ENCODE data around the gene RNGTT. TPM values are rescaled to one million over a fixed set of nuclear protein-coding genes. Genes with fewer than 3 reads are reported as not detected.
A peak's percentile ranks its signal among the peaks of the same experiment; 100 is the strongest.

Gene RNGTT
- total and polyA plus RNA-seq, 10 of the 15 experiments (the other 5 are each of a cell fraction or from before 2014, with no cell fraction given), result 7.7 to 30.4 (median 22.2) TPM

GRCh38 chr6:88616380-88616779 lies 347.0 kb downstream of the RNGTT start (continued):
- no peak for TF ChIP-seq IRF4 (IDR thresholded peaks at IDR 0.05; ENCODE audit: low read depth, low read length)
- peak in 1 of 2 experiments; percentile 25; a peak in 2 of 4 replicates for TF ChIP-seq IKZF2 (IDR thresholded peaks at IDR 0.05)
- TF ChIP-seq ESRRA (IDR thresholded peaks at IDR 0.05; ENCODE audit: low read length), result no peak
- peak; percentile 37; the same call in 1 of the 2 replicates for TF ChIP-seq NFIC (IDR thresholded peaks at IDR 0.05; ENCODE audit: low read depth, low read length)
- TF ChIP-seq CBFB (IDR thresholded peaks at IDR 0.05; ENCODE audit: low read depth), result no peak
- TF ChIP-seq EED (IDR thresholded peaks at IDR 0.05; ENCODE audit: low read depth), result no peak
- no peak for TF ChIP-seq POLR2AphosphoS5 (IDR thresholded peaks at IDR 0.05; ENCODE audit: low read length)
- TF ChIP-seq NR2F1 (conservative IDR thresholded peaks at IDR 0.05), result no peak
- 0 out of 2 replicates have a peak, but pooled peaks have one; percentile 26 for TF ChIP-seq ATF7 (IDR thresholded peaks at IDR 0.05; ENCODE audit: low read depth)

GRCh38 chr6:88614316-88614877 lies 349.0 kb downstream of the RNGTT start:
- CTCF ChIA-PET, result interaction anchor here (1.0 to 1.4 kb wide), 3 partner anchors 16 to 257 kb away, joined by 3 to 6 read pairs (median 3); no protein-coding TSS in a partner anchor
- Histone ChIP-seq H3K9me3 (replicated peaks; ENCODE audit: control insufficient read depth, insufficient read depth, low read length) (peaks cover 5% of the 10 kb centered on the region), H2AFZ (ENCODE audit: control insufficient read depth, low read depth, low read length) (no peak overlapping the region), H3K36me3 (ENCODE audit: control insufficient read depth in 2 of 2, insufficient read depth in 2 of 2, low read length in 1 of 2) (peaks cover 2 to 8% of the 10 kb centered on the region in 2 experiments; a peak in 3 of 4 replicates), H3K27me3 (replicated peaks in 1 of 2; ENCODE audit: control insufficient read depth in 2 of 2, insufficient read depth in 2 of 2, low read length in 1 of 2) (no peaks in the 10 kb centered on the region), H3K27ac (ENCODE audit: control insufficient read depth, insufficient read depth) (peak overlapping the region; percentile 35; the same call in 1 of the 2 replicates), H3K4me1 (ENCODE audit: control insufficient read depth, insufficient read depth, low read length) (peaks cover 15% of the 10 kb centered on the region; the same call in 1 of the 2 replicates), H3K79me2 (ENCODE audit: control insufficient read depth, insufficient read depth, low read length) (no peaks in the 10 kb centered on the region), H3K4me2 (ENCODE audit: control insufficient read depth, insufficient read depth) (no peak overlapping the region), H3K9ac (ENCODE audit: control insufficient read depth, insufficient read depth, low read length) (no peak overlapping the region), H4K20me1 (ENCODE audit: control insufficient read depth, insufficient read depth) (no peaks in the 10 kb centered on the region), H3K4me3 (no peak overlapping the region)
- RAD21 ChIA-PET (ENCODE audit: unreplicated experiment), result interaction anchor here (0.8 to 2.6 kb wide), 8 partner anchors 27 to 254 kb away, joined by 3 to 16 read pairs (median 5); no protein-coding TSS in a partner anchor
- SMC1A ChIA-PET (ENCODE audit: uncharacterized antibody, unreplicated experiment), result interaction anchor here (0.9 to 4.6 kb wide), 18 partner anchors 9 to 473 kb away, joined by 3 to 33 read pairs (median 4); no protein-coding TSS in a partner anchor
- no TSS peak for BruUV-seq (replicated peaks)
- FAIRE-seq (no peak), DNase-seq (ENCODE audit: low read depth, low spot score) (no peak), ATAC-seq (peak; percentile 12; the same call in 2 of the 3 replicates)
- WGBS (ENCODE audit: insufficient coverage, insufficient replicate concordance, low lambda C conversion rate, missing lambda C conversion rate), result 52% methylated on average over 3 of the region's 3 CpGs
- in situ Hi-C loops (cut with MboI) (no loop called here), intact Hi-C loops (cut with micrococcal nuclease; ENCODE audit: unreplicated experiment) (loop anchor here (10.0 kb wide), 2 partner anchors 370 to 690 kb away; no protein-coding TSS in a partner anchor)
- TF ChIP-seq POLR2AphosphoS5 (IDR thresholded peaks at IDR 0.05; ENCODE audit: low read length), result no peak
- no peak for TF ChIP-seq E2F4 (IDR thresholded peaks at IDR 0.05; ENCODE audit: low read depth, low read length)
- POLR2A ChIA-PET, result interaction anchor here (1.1 to 1.2 kb wide), 2 partner anchors 16 to 170 kb away, joined by 3 to 4 read pairs; no protein-coding TSS in a partner anchor
